ENCODE results near the gene UBAC1.

- TF ChIP-seq CTCF (conservative IDR thresholded peaks at IDR 0.05; ENCODE audit: low read depth, low read length) (no peak), EZH2 (IDR thresholded peaks at IDR 0.05; ENCODE audit: borderline replicate concordance, low read depth, low read length, poor library complexity, severe bottlenecking) (no peak)
These were observed 76.7 kb downstream of the UBAC1 start for GRCh38 chr9:135884328-135885035.
